ENCODE data around the gene FGF1.

The FGF1 gene

DNA sequence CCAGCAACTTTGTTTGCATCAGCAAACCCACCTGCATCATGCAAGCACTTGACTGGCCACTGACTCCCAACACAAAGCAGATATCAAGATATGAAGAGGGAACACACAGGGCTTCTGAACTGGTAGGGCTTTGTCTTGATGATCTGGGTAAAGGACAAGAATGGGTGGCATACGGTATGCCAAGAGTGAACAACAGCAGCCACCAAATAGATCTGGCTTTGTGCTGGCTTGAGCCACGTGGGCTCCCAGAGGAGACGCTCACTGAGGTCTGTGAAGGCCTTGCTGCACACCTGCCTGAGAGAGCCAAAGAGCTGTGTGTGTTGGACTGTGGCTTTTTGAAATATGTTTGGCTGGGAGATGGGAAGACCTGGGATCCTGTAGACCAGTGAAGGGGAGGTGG, 43.5 kb downstream of the FGF1 start:
- DNase-seq (ENCODE audit: low spot score) = no peak
- in situ Hi-C loops (cut with MboI; ENCODE audit: low sequenced_read_pairs, unreplicated experiment) = no loop called here
- TF ChIP-seq, protein P1, sequence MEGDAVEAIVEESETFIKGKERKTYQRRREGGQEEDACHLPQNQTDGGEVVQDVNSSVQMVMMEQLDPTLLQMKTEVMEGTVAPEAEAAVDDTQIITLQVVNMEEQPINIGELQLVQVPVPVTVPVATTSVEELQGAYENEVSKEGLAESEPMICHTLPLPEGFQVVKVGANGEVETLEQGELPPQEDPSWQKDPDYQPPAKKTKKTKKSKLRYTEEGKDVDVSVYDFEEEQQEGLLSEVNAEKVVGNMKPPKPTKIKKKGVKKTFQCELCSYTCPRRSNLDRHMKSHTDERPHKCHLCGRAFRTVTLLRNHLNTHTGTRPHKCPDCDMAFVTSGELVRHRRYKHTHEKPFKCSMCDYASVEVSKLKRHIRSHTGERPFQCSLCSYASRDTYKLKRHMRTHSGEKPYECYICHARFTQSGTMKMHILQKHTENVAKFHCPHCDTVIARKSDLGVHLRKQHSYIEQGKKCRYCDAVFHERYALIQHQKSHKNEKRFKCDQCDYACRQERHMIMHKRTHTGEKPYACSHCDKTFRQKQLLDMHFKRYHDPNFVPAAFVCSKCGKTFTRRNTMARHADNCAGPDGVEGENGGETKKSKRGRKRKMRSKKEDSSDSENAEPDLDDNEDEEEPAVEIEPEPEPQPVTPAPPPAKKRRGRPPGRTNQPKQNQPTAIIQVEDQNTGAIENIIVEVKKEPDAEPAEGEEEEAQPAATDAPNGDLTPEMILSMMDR (IDR thresholded peaks at IDR 0.05; ENCODE audit: borderline replicate concordance, control extremely low read depth, extremely low read depth, insufficient read depth, missing control alignments) = no peak

DNA sequence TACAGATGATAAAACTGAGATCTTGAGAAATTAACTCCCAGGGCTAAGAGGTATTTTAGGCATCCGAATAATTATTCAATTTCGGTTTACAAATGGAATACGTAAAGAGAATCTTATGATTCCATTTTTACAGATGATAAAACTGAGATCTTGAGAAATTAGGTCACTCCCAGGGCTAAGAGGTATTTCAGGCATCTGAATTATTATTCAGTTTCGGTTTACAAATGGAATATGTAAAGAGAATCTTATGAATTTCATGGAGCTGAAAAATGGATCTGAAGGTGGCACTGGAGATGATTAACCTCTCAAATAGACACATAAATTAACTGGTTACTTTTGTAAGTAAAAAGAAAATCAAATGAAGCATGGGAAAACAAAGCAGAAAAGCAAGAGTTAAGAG, 44.2 kb downstream of the FGF1 start:
- in situ Hi-C loops (cut with MboI; ENCODE audit: low sequenced_read_pairs, unreplicated experiment) = no loop called here
- no peak for DNase-seq (ENCODE audit: low spot score)
- TF ChIP-seq, protein P1 (IDR thresholded peaks at IDR 0.05; ENCODE audit: borderline replicate concordance, control extremely low read depth, extremely low read depth, insufficient read depth, missing control alignments) = no peak

DNA sequence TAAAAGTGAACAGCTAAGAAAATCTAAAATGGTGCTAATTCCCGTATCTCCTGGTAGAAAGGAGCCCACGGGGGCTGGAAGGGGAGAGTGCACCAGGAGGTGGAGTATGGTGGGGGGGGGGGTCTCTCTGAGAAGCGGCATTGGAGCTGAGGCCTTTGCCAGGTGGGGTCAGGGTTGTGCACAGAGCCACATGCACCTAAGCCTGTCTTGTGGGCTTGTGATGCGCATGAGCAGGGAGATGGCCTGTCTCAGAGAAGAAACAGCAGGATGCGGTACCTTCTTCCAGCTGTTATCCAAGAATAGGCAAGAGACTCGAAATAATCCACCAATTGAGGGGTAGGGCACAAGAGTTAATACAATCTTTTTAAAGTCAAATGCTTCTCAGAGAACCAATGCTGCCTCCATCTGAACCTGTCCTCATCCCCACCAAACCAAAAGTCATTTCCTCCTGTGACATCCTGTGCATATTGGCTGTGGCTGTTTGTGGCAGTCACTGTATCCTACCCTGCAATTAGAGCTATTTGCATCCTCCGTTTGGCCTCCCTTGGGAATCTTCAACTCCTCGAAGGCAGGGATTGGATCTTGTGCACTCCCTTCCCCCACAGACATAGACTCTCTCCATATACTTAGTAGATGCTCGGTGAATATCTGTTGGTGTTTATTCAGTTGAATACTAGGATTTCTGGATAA, 45.4 kb downstream of the FGF1 start:
- in situ Hi-C loops (cut with MboI; ENCODE audit: low sequenced_read_pairs, unreplicated experiment) = no loop called here
- TF ChIP-seq, protein P1 (IDR thresholded peaks at IDR 0.05; ENCODE audit: borderline replicate concordance, control extremely low read depth, extremely low read depth, insufficient read depth, missing control alignments) = no peak
- DNase-seq (ENCODE audit: low spot score) = no peak

DNA sequence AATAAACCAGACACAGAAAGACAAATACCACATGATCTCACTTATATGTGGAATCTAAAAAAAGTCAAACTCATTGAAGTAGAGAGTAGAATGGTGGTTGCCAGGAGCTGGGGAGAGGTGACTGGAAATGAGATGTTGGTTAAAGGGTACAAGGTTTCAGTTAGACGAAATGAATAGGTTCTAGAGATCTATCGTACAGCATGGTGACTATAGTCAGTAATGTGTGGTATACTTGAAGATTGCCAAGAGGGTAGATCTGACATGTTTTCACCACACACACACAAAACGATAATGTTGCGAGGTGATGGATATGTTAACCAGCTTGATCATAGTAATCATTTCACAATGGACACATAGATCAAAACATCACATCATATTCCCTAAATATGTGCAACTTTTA, 46.4 kb downstream of the FGF1 start:
- in situ Hi-C loops (cut with MboI; ENCODE audit: low sequenced_read_pairs, unreplicated experiment) = no loop called here
- TF ChIP-seq, protein P1 (IDR thresholded peaks at IDR 0.05; ENCODE audit: borderline replicate concordance, control extremely low read depth, extremely low read depth, insufficient read depth, missing control alignments) = no peak
- no peak for DNase-seq (ENCODE audit: low spot score)

DNA sequence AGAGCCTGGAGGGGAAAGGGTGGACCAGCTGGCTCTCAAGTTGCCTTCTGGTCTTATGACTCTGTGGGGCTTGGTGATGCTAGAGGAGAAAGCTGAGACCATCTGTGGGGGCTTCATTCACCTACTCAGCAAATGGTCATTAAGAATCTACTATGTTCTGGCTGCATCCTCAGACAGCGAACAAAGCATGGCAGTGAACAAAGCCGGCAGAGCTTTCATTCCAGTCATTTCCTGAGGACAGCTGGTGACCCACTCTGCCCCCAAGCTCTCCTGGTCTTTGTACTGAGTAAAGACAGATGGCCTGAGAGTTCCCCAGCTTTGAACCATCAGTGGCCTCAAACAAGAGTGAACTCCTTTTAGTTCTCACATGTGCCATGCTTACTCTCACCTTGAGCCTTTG, 48.0 kb downstream of the FGF1 start:
- no peak for DNase-seq (ENCODE audit: low spot score)
- TF ChIP-seq, protein P1 (IDR thresholded peaks at IDR 0.05; ENCODE audit: borderline replicate concordance, control extremely low read depth, extremely low read depth, insufficient read depth, missing control alignments) = no peak
- in situ Hi-C loops (cut with MboI; ENCODE audit: low sequenced_read_pairs, unreplicated experiment) = no loop called here

DNA sequence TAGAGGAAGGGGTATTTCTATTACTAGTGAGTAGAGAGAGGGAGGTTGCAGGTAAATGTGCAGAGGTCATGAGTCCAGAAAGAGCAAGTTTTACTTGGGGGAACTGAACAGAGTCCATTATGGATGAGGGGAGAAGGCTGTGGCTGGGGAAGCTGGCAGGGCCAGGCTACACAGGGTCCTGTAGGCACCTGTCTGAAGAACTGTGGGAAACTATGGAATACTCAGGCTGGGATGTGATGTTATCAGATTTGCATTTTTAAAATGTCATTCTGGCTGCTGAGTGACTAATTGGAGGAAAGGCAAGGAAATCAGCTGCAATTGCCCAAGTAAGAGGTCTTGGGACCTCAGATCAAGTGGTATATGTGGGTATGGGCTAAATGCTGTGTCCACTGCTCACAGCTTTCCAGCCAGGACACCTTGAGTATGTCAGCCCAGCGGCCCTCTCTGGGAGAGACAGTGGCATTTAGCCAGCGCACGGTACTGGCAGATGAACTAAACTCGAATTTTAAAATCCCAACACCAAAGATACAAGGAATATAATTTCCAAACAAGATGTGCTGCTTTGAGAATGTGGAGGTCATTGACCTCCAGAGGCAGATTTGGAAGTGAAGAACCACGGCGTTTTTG, 49.1 kb downstream of the FGF1 start:
- TF ChIP-seq, protein P1 (IDR thresholded peaks at IDR 0.05; ENCODE audit: borderline replicate concordance, control extremely low read depth, extremely low read depth, insufficient read depth, missing control alignments) = no peak
- in situ Hi-C loops (cut with MboI; ENCODE audit: low sequenced_read_pairs, unreplicated experiment) = no loop called here
- no peak for DNase-seq (ENCODE audit: low spot score)

Data from GM13976 (cell line).